Measurements from ENCODE around the gene GIMAP2.

Gene GIMAP2

GRCh38 chr7:150719436-150719835 lies 33.9 kb downstream of the GIMAP2 start:
- Histone ChIP-seq H4K20me1 (ENCODE audit: low read depth, low read length) (no peaks in the 10 kb centered on the region), H3K4me2 (ENCODE audit: low read depth, low read length, poor library complexity, severe bottlenecking) (no peak overlapping the region), H3K79me2 (ENCODE audit: insufficient read depth, low read length) (no peaks in the 10 kb centered on the region), H3K4me3 (ENCODE audit: insufficient read depth, low read length, poor library complexity, severe bottlenecking) (no peak overlapping the region), H3F3A (ENCODE audit: insufficient read depth) (no peaks in the 10 kb centered on the region), H3K27ac (ENCODE audit: low read depth, low read length) (no peak overlapping the region), H3K36me3 (ENCODE audit: low read length) (no peaks in the 10 kb centered on the region), H2AFZ (ENCODE audit: low read depth, low read length, severe bottlenecking) (no peak overlapping the region), H3K27me3 (ENCODE audit: low read length) (no peaks in the 10 kb centered on the region), H3K9ac (ENCODE audit: low read length) (no peak overlapping the region), H3K9me2 (replicated peaks; ENCODE audit: insufficient read depth, low read length) (no peaks in the 10 kb centered on the region), H3K9me3 (ENCODE audit: insufficient read depth, low read length) (no peaks in the 10 kb centered on the region)
- TF ChIP-seq EZH2phosphoT487 (conservative IDR thresholded peaks at IDR 0.05; ENCODE audit: low read length) (no peak), CTCF (IDR thresholded peaks at IDR 0.05; ENCODE audit: insufficient read depth, low read length, poor library complexity, severe bottlenecking) (no peak)

- Histone ChIP-seq H2AFZ (ENCODE audit: low read depth, low read length, severe bottlenecking) (no peak overlapping the region), H3K27me3 (ENCODE audit: low read length) (no peaks in the 10 kb centered on the region), H3K4me2 (ENCODE audit: low read depth, low read length, poor library complexity, severe bottlenecking) (no peak overlapping the region)
Measured at GRCh38 chr7:150719960-150720891, 34.7 kb downstream of the GIMAP2 start.

GRCh38 chr7:150721970-150722373 lies 36.5 kb downstream of the GIMAP2 start:
- no peak overlapping the region for H3K27ac ChIP-seq (ENCODE audit: low read depth, low read length)
- no peaks in the 10 kb centered on the region for H3K9me3 ChIP-seq (ENCODE audit: insufficient read depth, low read length)
- H3K36me3 ChIP-seq (ENCODE audit: low read length) = no peaks in the 10 kb centered on the region
- H4K20me1 ChIP-seq (ENCODE audit: low read depth, low read length) = no peaks in the 10 kb centered on the region
- H3K9ac ChIP-seq (ENCODE audit: low read length) = no peak overlapping the region
- H3K27me3 ChIP-seq (ENCODE audit: low read length) = no peaks in the 10 kb centered on the region
- H3K4me2 ChIP-seq (ENCODE audit: low read depth, low read length, poor library complexity, severe bottlenecking) = no peak overlapping the region
- H2AFZ ChIP-seq (ENCODE audit: low read depth, low read length, severe bottlenecking) = no peak overlapping the region
- no peak overlapping the region for H3K4me3 ChIP-seq (ENCODE audit: insufficient read depth, low read length, poor library complexity, severe bottlenecking)
- no peaks in the 10 kb centered on the region for H3K79me2 ChIP-seq (ENCODE audit: insufficient read depth, low read length)
- TF ChIP-seq CTCF (IDR thresholded peaks at IDR 0.05; ENCODE audit: insufficient read depth, low read length, poor library complexity, severe bottlenecking) (no peak), EZH2phosphoT487 (conservative IDR thresholded peaks at IDR 0.05; ENCODE audit: low read length) (no peak)
- H3F3A ChIP-seq (ENCODE audit: insufficient read depth) = no peaks in the 10 kb centered on the region
- no peaks in the 10 kb centered on the region for H3K9me2 ChIP-seq (replicated peaks; ENCODE audit: insufficient read depth, low read length)

More at GRCh38 chr7:150719960-150720891, 34.7 kb downstream of the GIMAP2 start:
- Histone ChIP-seq H3K36me3 (ENCODE audit: low read length) (no peaks in the 10 kb centered on the region), H3K9ac (ENCODE audit: low read length) (no peak overlapping the region), H3K4me3 (ENCODE audit: insufficient read depth, low read length, poor library complexity, severe bottlenecking) (no peak overlapping the region), H4K20me1 (ENCODE audit: low read depth, low read length) (no peaks in the 10 kb centered on the region), H3K9me3 (ENCODE audit: insufficient read depth, low read length) (no peaks in the 10 kb centered on the region), H3K27ac (ENCODE audit: low read depth, low read length) (no peak overlapping the region), H3K79me2 (ENCODE audit: insufficient read depth, low read length) (no peaks in the 10 kb centered on the region), H3F3A (ENCODE audit: insufficient read depth) (no peaks in the 10 kb centered on the region), H3K9me2 (replicated peaks; ENCODE audit: insufficient read depth, low read length) (no peaks in the 10 kb centered on the region)
- TF ChIP-seq CTCF (IDR thresholded peaks at IDR 0.05; ENCODE audit: insufficient read depth, low read length, poor library complexity, severe bottlenecking) = no peak
- no peak for TF ChIP-seq EZH2phosphoT487 (conservative IDR thresholded peaks at IDR 0.05; ENCODE audit: low read length)
